Astrocyte (in vitro differentiated cells and primary cell): ENCODE measurements around the gene RUNX1. TPM values are rescaled to one million over a fixed set of nuclear protein-coding genes. Genes with fewer than 3 reads are reported as not detected.

Experiments
- DNase-seq: peaks from one replicate; pipeline ENCODE4 v3.0.0-alpha.2; 2010; ENCODE audit warnings: low read depth
- FAIRE-seq: peaks from 2 replicates; lab custom pipeline; 2011; peaks lifted over from hg19 to GRCh38; lab: Jason Lieb, UNC
- H2AFZ ChIP-seq: 2 replicates; pipeline ENCODE4 v1.6.0; 2012; ENCODE audit warnings: low read depth, low read length, inconsistent platforms
- H3K27ac ChIP-seq: 2 replicates; pipeline ENCODE4 v1.5.1; 2011; ENCODE audit warnings: low read depth, low read length, inconsistent platforms
- H3K27me3 ChIP-seq: 2 replicates; pipeline ENCODE4 v1.6.0; 2011; ENCODE audit warnings: low read length, inconsistent platforms; ENCODE audit not compliant: insufficient read depth
- H3K36me3 ChIP-seq: 2 replicates; pipeline ENCODE4 v1.5.1; 2011; ENCODE audit warnings: low read length, inconsistent platforms; ENCODE audit not compliant: insufficient read depth
- H3K4me1 ChIP-seq: 2 replicates; pipeline ENCODE4 v1.5.1; 2011; ENCODE audit warnings: low read length, inconsistent platforms; ENCODE audit not compliant: insufficient read depth
- H3K4me2 ChIP-seq: 2 replicates; pipeline ENCODE4 v1.6.0; 2012; ENCODE audit warnings: low read length, inconsistent platforms
- H3K4me3 ChIP-seq: 2 replicates; pipeline ENCODE4 v1.5.1; 2011; ENCODE audit warnings: low read depth, mild to moderate bottlenecking, low read length, inconsistent platforms; ENCODE audit not compliant: insufficient read depth
- H3K79me2 ChIP-seq: 2 replicates; pipeline ENCODE4 v1.6.0; 2012; ENCODE audit warnings: mild to moderate bottlenecking, low read length, inconsistent platforms; ENCODE audit not compliant: insufficient read depth
- H3K9ac ChIP-seq: 2 replicates; pipeline ENCODE4 v1.6.0; 2012; ENCODE audit warnings: mild to moderate bottlenecking, low read length, inconsistent platforms
- H3K9me3 ChIP-seq: 2 replicates; pipeline ENCODE4 v1.5.1; 2012; ENCODE audit warnings: low read depth, mild to moderate bottlenecking, low read length, inconsistent platforms; ENCODE audit not compliant: insufficient read depth
- H4K20me1 ChIP-seq: 2 replicates; pipeline ENCODE4 v1.6.0; 2012; ENCODE audit warnings: low read length, inconsistent platforms; ENCODE audit not compliant: insufficient read depth
- H3K27ac Mint-ChIP-seq: one replicate; pipeline ENCODE4 v1.8.0; 2021; ENCODE audit warnings: mild to moderate bottlenecking, mixed read lengths; ENCODE audit not compliant: unreplicated experiment
- H3K27me3 Mint-ChIP-seq: one replicate; pipeline ENCODE4 v1.8.0; 2021; ENCODE audit warnings: low read depth, mixed read lengths; ENCODE audit not compliant: unreplicated experiment
- H3K36me3 Mint-ChIP-seq: one replicate; pipeline ENCODE4 v1.8.0; 2021; ENCODE audit warnings: low read depth, mixed read lengths; ENCODE audit not compliant: unreplicated experiment
- H3K4me1 Mint-ChIP-seq: one replicate; pipeline ENCODE4 v1.8.0; 2021; ENCODE audit warnings: low read depth, mixed read lengths; ENCODE audit not compliant: unreplicated experiment
- H3K4me3 Mint-ChIP-seq: one replicate; pipeline ENCODE4 v1.8.0; 2021; ENCODE audit warnings: mild to moderate bottlenecking, moderate library complexity, mixed read lengths; ENCODE audit not compliant: unreplicated experiment
- H3K9me3 Mint-ChIP-seq: one replicate; pipeline ENCODE4 v1.8.0; 2021; ENCODE audit warnings: mild to moderate bottlenecking, mixed read lengths; ENCODE audit not compliant: unreplicated experiment
- CTCF ChIP-seq: IDR thresholded peaks from 2 replicates; pipeline ENCODE4 v1.5.1; 2011; ENCODE audit warnings: low read depth, mild to moderate bottlenecking, inconsistent platforms, low read length, moderate library complexity; ENCODE audit not compliant: insufficient read depth
- EZH2 ChIP-seq: IDR thresholded peaks from 2 replicates; pipeline ENCODE4 v1.6.1; 2012; ENCODE audit warnings: mild to moderate bottlenecking, low read length, inconsistent platforms; ENCODE audit not compliant: insufficient read depth
- total RNA-seq: library from RNA; stranded (reverse); gene quantifications from 2 replicates; pipeline ENCODE4 v1.2.1, GENCODE V29; 2021

RUNX1 gene
- total RNA-seq, 1 donor from 2014 or later: 84.6 TPM

- Mint-ChIP-seq H3K27ac (peak overlapping the region; percentile 100), H3K4me3 (peak overlapping the region; percentile 95), H3K4me1 (peaks cover 7% of the 10 kb centered on the region), H3K36me3 (peaks cover 16% of the 10 kb centered on the region), H3K9me3 (peaks cover 2% of the 10 kb centered on the region), H3K27me3 (no peaks in the 10 kb centered on the region)
- Histone ChIP-seq H3K27ac (peak overlapping the region; percentile 93), H3K9me3 (no peaks in the 10 kb centered on the region), H3K4me1 (peaks cover 22% of the 10 kb centered on the region), H3K9ac (peak overlapping the region; percentile 99), H4K20me1 (peaks cover 33% of the 10 kb centered on the region), H3K4me2 (peak overlapping the region; percentile 94), H2AFZ (no peak overlapping the region), H3K4me3 (peak overlapping the region; percentile 95), H3K79me2 (peaks cover 62% of the 10 kb centered on the region), H3K27me3 (no peaks in the 10 kb centered on the region), H3K36me3 (no peaks in the 10 kb centered on the region)
- peak; percentile 91 for DNase-seq
- FAIRE-seq: no peak
- no peak for TF ChIP-seq EZH2
- TF ChIP-seq CTCF: no peak
Measured at GRCh38 chr21:34888569-34889319, 160.4 kb downstream of the RUNX1 start.

- Histone ChIP-seq H3K27ac (peak overlapping the region; percentile 93), H3K4me2 (peak overlapping the region; percentile 94), H3K9me3 (no peaks in the 10 kb centered on the region), H3K4me3 (peak overlapping the region; percentile 95), H3K9ac (peak overlapping the region; percentile 99), H3K27me3 (no peaks in the 10 kb centered on the region), H3K36me3 (peaks cover 2% of the 10 kb centered on the region), H4K20me1 (peaks cover 39% of the 10 kb centered on the region), H3K4me1 (peaks cover 29% of the 10 kb centered on the region), H2AFZ (no peak overlapping the region), H3K79me2 (peaks cover 70% of the 10 kb centered on the region)
- Mint-ChIP-seq H3K27me3 (no peaks in the 10 kb centered on the region), H3K36me3 (peaks cover 18% of the 10 kb centered on the region), H3K4me1 (peaks cover 8% of the 10 kb centered on the region), H3K4me3 (peak overlapping the region; percentile 95), H3K27ac (peak overlapping the region; percentile 100), H3K9me3 (peaks cover 2% of the 10 kb centered on the region)
- DNase-seq (peak; percentile 98), FAIRE-seq (peak; percentile 84)
- TF ChIP-seq EZH2: no peak
- no peak for TF ChIP-seq CTCF
Measured at GRCh38 chr21:34887725-34888568, 161.2 kb downstream of the RUNX1 start.
